ENCODE measurements around the gene SLC16A5. TPM values are rescaled to one million over a fixed set of nuclear protein-coding genes. Genes with fewer than 3 reads are reported as not detected.
A peak's percentile ranks its signal among the peaks of the same experiment; 100 is the strongest.

Gene SLC16A5
- total RNA-seq, 1 experiment from 2014 or later, result 17.1 TPM

DNA sequence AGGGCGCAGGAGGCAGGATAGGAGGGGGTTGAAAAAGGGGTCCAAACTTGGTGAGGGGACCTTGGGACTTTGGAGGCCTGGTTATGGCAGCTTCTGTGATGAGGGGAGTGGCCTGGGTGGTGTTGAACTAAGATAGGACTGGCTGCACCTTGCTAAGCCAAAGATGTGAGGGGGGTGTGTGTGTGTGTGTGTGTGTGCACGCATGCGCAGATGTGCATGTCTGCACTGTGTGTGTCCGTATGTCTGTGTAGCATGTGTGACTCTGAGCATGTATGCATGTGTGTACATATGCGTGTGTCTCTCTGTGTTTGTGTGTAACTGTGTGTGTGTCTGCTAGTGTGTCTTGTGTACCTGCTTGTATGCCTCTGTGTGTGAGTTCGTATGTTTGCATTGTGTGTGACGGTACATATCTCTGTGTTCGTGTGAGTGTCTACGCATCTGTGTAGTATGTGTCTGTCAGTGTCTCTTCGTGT, 4.1 kb downstream of the SLC16A5 start:
- H4K5ac ChIP-seq (ENCODE audit: insufficient read length, low read depth, low read length), result no peak overlapping the region
- no peaks in the 10 kb centered on the region for H4K20me1 ChIP-seq (ENCODE audit: control insufficient read depth, insufficient read depth, insufficient read length)
- H3K36me3 Mint-ChIP-seq (ENCODE audit: insufficient read depth in 1 of 3, low read depth in 3 of 3), result peaks cover 2 to 9% (median 5%) of the 10 kb centered on the region in 3 experiments
- H2BK12ac ChIP-seq (ENCODE audit: insufficient read length, low read depth, low read length), result no peak overlapping the region
- H2BK120ac ChIP-seq (ENCODE audit: low read depth, low read length, poor library complexity, severe bottlenecking), result no peak overlapping the region
- H3K79me1 ChIP-seq (ENCODE audit: insufficient read depth, low read depth, low read length, poor library complexity, severe bottlenecking), result no peaks in the 10 kb centered on the region
- no peak overlapping the region for H3K56ac ChIP-seq (ENCODE audit: insufficient read length, low read depth, low read length)
- no CpG with 5 or more reads among the region's 10 CpGs for WGBS (ENCODE audit: extremely low coverage, insufficient read length, low lambda C conversion rate)
- no peak overlapping the region for H4K91ac ChIP-seq (ENCODE audit: insufficient read length, low read depth, low read length)
- no peak overlapping the region for H3K4ac ChIP-seq (ENCODE audit: low read depth, low read length)
- no peak overlapping the region for H3K9ac ChIP-seq (ENCODE audit: extremely low read depth, insufficient read length, low read length)
- no peak overlapping the region for H4K8ac ChIP-seq (replicated peaks; ENCODE audit: insufficient read length, low read depth, low read length)
- H3K23ac ChIP-seq (ENCODE audit: insufficient read length, low read depth, low read length), result no peak overlapping the region
- H3K4me1 ChIP-seq (ENCODE audit: insufficient read depth, low read length), result peaks cover 5% of the 10 kb centered on the region; the same call in 1 of the 2 replicates
- no peak overlapping the region for H2BK20ac ChIP-seq (ENCODE audit: low read depth, low read length, poor library complexity, severe bottlenecking)
- H3K4me2 ChIP-seq (ENCODE audit: insufficient read depth, insufficient read length, low read length), result no peak overlapping the region
- H3T11ph ChIP-seq (ENCODE audit: low read length), result no peak overlapping the region
- H2AK5ac ChIP-seq (ENCODE audit: insufficient read length, low read length), result no peak overlapping the region
- no peaks in the 10 kb centered on the region; the same call in 1 of the 2 replicates for H3K79me2 ChIP-seq (ENCODE audit: insufficient read depth, low read length)
- no peaks in the 10 kb centered on the region for H3K27me3 Mint-ChIP-seq (ENCODE audit: low read depth)
- H3K27me3 ChIP-seq (ENCODE audit: insufficient read depth, low read length), result no peaks in the 10 kb centered on the region
- H3K27ac ChIP-seq (ENCODE audit: insufficient read length, low read depth, low read length), result no peak overlapping the region
- peak overlapping the region in 1 of 2 experiments; percentile 34; a peak in 2 of 5 replicates for H3K4me3 Mint-ChIP-seq
- no peak overlapping the region for H2AFZ ChIP-seq (ENCODE audit: low read length)
- no peak overlapping the region for H3K18ac ChIP-seq (ENCODE audit: insufficient read length, low read depth, low read length)
- no peaks in the 10 kb centered on the region for H3K9me3 Mint-ChIP-seq
- peaks cover 7% of the 10 kb centered on the region for H3K23me2 ChIP-seq (ENCODE audit: insufficient read length, low read depth, low read length, poor library complexity, severe bottlenecking)
- no peak overlapping the region for H2BK15ac ChIP-seq (ENCODE audit: low read depth, low read length)
- no peak for TF ChIP-seq CTCF (conservative IDR thresholded peaks at IDR 0.05)
- H3K27ac Mint-ChIP-seq, result peak overlapping the region in 2 of 3 experiments; percentile 0 to 53; a peak in 3 of 7 replicates
- no peak for DNase-seq
- H3K4me1 Mint-ChIP-seq, result peaks cover 41 to 47% of the 10 kb centered on the region in 2 experiments
- H3K9me3 ChIP-seq (ENCODE audit: control insufficient read depth, low read depth, low read length), result no peaks in the 10 kb centered on the region
- no peak overlapping the region for H2BK5ac ChIP-seq (ENCODE audit: insufficient read length, low read length)
- no peak overlapping the region for H3K14ac ChIP-seq (ENCODE audit: insufficient read depth, low read length)
